H1 (cell line): ENCODE results near the gene KLF14. TPM values are rescaled to one million over a fixed set of nuclear protein-coding genes. Genes with fewer than 3 reads are reported as not detected.

Source experiments
- CTCF ChIA-PET: fragments of 300-600 bp; sonication (Branson Sonifier 250); formaldehyde crosslinking; loops from one replicate; lab custom pipeline; 2021; ENCODE audit not compliant: partially characterized antibody; lab: Charles Lee
- POLR2A ChIA-PET: fragments of 300-600 bp; sonication (Branson Sonifier 250); formaldehyde crosslinking; loops from one replicate; lab custom pipeline; 2021; ENCODE audit warnings: inconsistent platforms; ENCODE audit not compliant: partially characterized antibody; lab: Charles Lee
- DNase-seq, 2 experiments: peaks; one replicate each; pipeline versions ENCODE4 v3.0.0 to v3.0.0-alpha.2; 2010 to 2022; ENCODE audit warnings: low spot score in 2 of 2, low read depth in 1 of 2, mixed read lengths in 1 of 2
- FAIRE-seq: peaks from 2 replicates; lab custom pipeline; 2011; peaks lifted over from hg19 to GRCh38; lab: Jason Lieb, UNC
- H2AFZ ChIP-seq: 2 replicates; pipeline ENCODE4 v1.8.1; 2012; ENCODE audit warnings: low read length, inconsistent platforms
- H2AK5ac ChIP-seq: 2 replicates; pipeline ENCODE4 v1.6.1; 2013; ENCODE audit warnings: low read depth, low read length
- H2BK120ac ChIP-seq: replicated peaks from 2 replicates; pipeline ENCODE3; 2013; ENCODE audit warnings: low read depth, low read length, inconsistent platforms
- H2BK12ac ChIP-seq: 2 replicates; pipeline ENCODE4 v1.6.1; 2013; ENCODE audit warnings: low read depth, low read length
- H2BK15ac ChIP-seq: 2 replicates; pipeline ENCODE4 v1.6.1; 2013; ENCODE audit warnings: low read length
- H2BK20ac ChIP-seq: 2 replicates; pipeline ENCODE4 v1.6.1; 2013; ENCODE audit warnings: low read length
- H2BK5ac ChIP-seq: 2 replicates; pipeline ENCODE4 v1.6.1; 2013; ENCODE audit warnings: low read depth, low read length
- H3K14ac ChIP-seq: 2 replicates; pipeline ENCODE4 v1.6.1; 2013; ENCODE audit warnings: inconsistent platforms; ENCODE audit not compliant: insufficient read length
- H3K18ac ChIP-seq: 2 replicates; pipeline ENCODE4 v1.6.1; 2013; ENCODE audit warnings: low read length; ENCODE audit errors: extremely low read depth
- H3K23ac ChIP-seq: 2 replicates; pipeline ENCODE4 v1.6.1; 2013; ENCODE audit warnings: inconsistent platforms; ENCODE audit not compliant: insufficient read length
- H3K23me2 ChIP-seq: 2 replicates; pipeline ENCODE4 v1.6.1; 2013; ENCODE audit warnings: low read depth, low read length
- H3K27ac ChIP-seq: 2 replicates; pipeline ENCODE4 v1.6.1; 2011; ENCODE audit warnings: low read depth, low read length, inconsistent platforms
- H3K27me3 ChIP-seq, 4 experiments: replicated peaks in 1 of 4; 1 replicate in 1 of 4; 2 replicates in 3 of 4; pipeline versions ENCODE4 v1.6.1 to v1.8.1; 2011 to 2013; ENCODE audit warnings: low read length in 3 of 4, mild to moderate bottlenecking in 3 of 4, inconsistent platforms in 2 of 4, mixed read lengths in 2 of 4, moderate library complexity in 1 of 4; ENCODE audit not compliant: control insufficient read depth in 3 of 4, insufficient read depth in 3 of 4; ENCODE audit errors: extremely low read depth in 1 of 4
- H3K36me3 ChIP-seq, 4 experiments: 2 replicates each; pipeline versions ENCODE4 v1.6.1 to v1.8.1; 2011 to 2013; ENCODE audit warnings: mild to moderate bottlenecking in 4 of 4, low read length in 3 of 4, moderate library complexity in 2 of 4, control low read depth in 1 of 4, inconsistent platforms in 1 of 4; ENCODE audit not compliant: insufficient read depth in 4 of 4, control insufficient read depth in 2 of 4
- H3K4ac ChIP-seq: replicated peaks from 2 replicates; pipeline ENCODE3; 2013; ENCODE audit warnings: low read length, low read depth, mixed read lengths, inconsistent platforms; ENCODE audit not compliant: insufficient read length
- H3K4me1 ChIP-seq, 4 experiments: replicated peaks in 1 of 4; 1 replicate in 1 of 4; 2 replicates in 3 of 4; pipeline versions ENCODE4 v1.6.1 to v1.8.1; 2011 to 2013; ENCODE audit warnings: low read length in 3 of 4, inconsistent platforms in 2 of 4, mixed read lengths in 1 of 4; ENCODE audit not compliant: insufficient read depth in 4 of 4, control insufficient read depth in 3 of 4
- H3K4me2 ChIP-seq, 2 experiments: 2 replicates each; pipeline versions ENCODE4 v1.6.1 to v1.8.1; 2011 to 2013; ENCODE audit warnings: low read depth in 2 of 2, low read length in 2 of 2, control low read depth in 1 of 2, inconsistent platforms in 1 of 2, mild to moderate bottlenecking in 1 of 2; ENCODE audit not compliant: insufficient read depth in 1 of 2
- H3K4me3 ChIP-seq, 4 experiments: fragments of 200-600, 300-600 bp in 1 of 4; sonication (generic), shearing (Covaris generic), sonication (Bioruptor Twin) in 1 of 4; 2 replicates each; pipeline versions ENCODE4 v1.5.1 to v1.8.1; 2011 to 2016; ENCODE audit warnings: low read length in 4 of 4, low read depth in 3 of 4, control low read depth in 2 of 4, inconsistent platforms in 2 of 4, mild to moderate bottlenecking in 2 of 4, mixed read lengths in 1 of 4, moderate library complexity in 1 of 4; ENCODE audit not compliant: insufficient read depth in 2 of 4; ENCODE audit errors: extremely low read depth in 1 of 4
- H3K56ac ChIP-seq: replicated peaks from 2 replicates; pipeline ENCODE3; 2013; ENCODE audit warnings: low read depth, mild to moderate bottlenecking, mixed read lengths, low read length, inconsistent platforms; ENCODE audit not compliant: insufficient read length
- H3K79me1 ChIP-seq: 2 replicates; pipeline ENCODE4 v1.6.1; 2013; ENCODE audit warnings: low read depth, low read length, control low read depth
- H3K79me2 ChIP-seq, 2 experiments: 2 replicates each; pipeline versions ENCODE4 v1.6.1 to v1.8.1; 2012 to 2013; ENCODE audit warnings: low read length in 2 of 2, mild to moderate bottlenecking in 2 of 2, inconsistent platforms in 1 of 2; ENCODE audit not compliant: insufficient read depth in 2 of 2, control insufficient read depth in 1 of 2
- H3K9ac ChIP-seq, 4 experiments: replicated peaks in 1 of 4; 1 replicate in 1 of 4; 2 replicates in 3 of 4; pipeline versions ENCODE4 v1.6.1 to v1.8.1; 2011 to 2013; ENCODE audit warnings: low read depth in 3 of 4, low read length in 3 of 4, control low read depth in 2 of 4, mild to moderate bottlenecking in 2 of 4, moderate library complexity in 2 of 4, inconsistent platforms in 1 of 4; ENCODE audit errors: extremely low read depth in 1 of 4
- H3K9me3 ChIP-seq, 2 experiments: 2 replicates each; pipeline versions ENCODE4 v1.6.1 to v1.8.1; 2012 to 2013; ENCODE audit warnings: mild to moderate bottlenecking in 2 of 2, moderate library complexity in 2 of 2, control low read depth in 1 of 2, inconsistent platforms in 1 of 2, low read depth in 1 of 2, low read length in 1 of 2, mixed read lengths in 1 of 2; ENCODE audit not compliant: insufficient read depth in 2 of 2
- H4K20me1 ChIP-seq, 2 experiments: replicated peaks in 1 of 2; 2 replicates each; pipeline versions ENCODE3 to v1.8.1; 2011 to 2013; ENCODE audit warnings: inconsistent platforms in 2 of 2, low read length in 2 of 2, mild to moderate bottlenecking in 1 of 2; ENCODE audit not compliant: insufficient read depth in 2 of 2, control insufficient read depth in 1 of 2
- H4K5ac ChIP-seq: 2 replicates; pipeline ENCODE4 v1.6.1; 2013; ENCODE audit warnings: low read length, low read depth, mixed read lengths, inconsistent platforms; ENCODE audit not compliant: insufficient read length
- H4K8ac ChIP-seq: 2 replicates; pipeline ENCODE4 v1.8.0; 2013; ENCODE audit warnings: mild to moderate bottlenecking, moderate library complexity, low read length, inconsistent platforms; ENCODE audit not compliant: insufficient read depth; ENCODE audit errors: extremely low read depth
- H4K91ac ChIP-seq: replicated peaks from 2 replicates; pipeline ENCODE3; 2013; ENCODE audit warnings: low read length, mixed read lengths, inconsistent platforms; ENCODE audit not compliant: insufficient read length
- ASH2L ChIP-seq: fragments of 200-600, 300-600 bp; sonication (generic); IDR thresholded peaks from one replicate; pipeline ENCODE4 v1.7.1; 2017; ENCODE audit warnings: low read length
- BCL11A ChIP-seq, 2 experiments: IDR thresholded peaks; one replicate each; pipeline ENCODE4 v1.6.1; 2011; ENCODE audit warnings: low read depth in 2 of 2, low read length in 2 of 2, mild to moderate bottlenecking in 2 of 2
- CEBPB ChIP-seq: IDR thresholded peaks from 2 replicates; pipeline ENCODE4 v1.6.1; 2012; ENCODE audit warnings: low read depth, low read length
- CTCF ChIP-seq, 3 experiments: IDR thresholded peaks; 1 replicate in 2 of 3; 2 replicates in 1 of 3; pipeline versions ENCODE4 v1.5.1 to v1.6.1; 2011; ENCODE audit warnings: low read length in 3 of 3, mild to moderate bottlenecking in 3 of 3, inconsistent platforms in 2 of 3, low read depth in 1 of 3, moderate library complexity in 1 of 3; ENCODE audit not compliant: insufficient read depth in 1 of 3; ENCODE audit errors: control extremely low read depth in 1 of 3
- GTF2F1 ChIP-seq: IDR thresholded peaks from 2 replicates; pipeline ENCODE4 v1.6.1; 2012; ENCODE audit warnings: low read depth, low read length, improper control_type of control experiment, borderline replicate concordance
- RXRA ChIP-seq: IDR thresholded peaks from 2 replicates; pipeline ENCODE4 v1.6.1; 2011; ENCODE audit warnings: low read depth, mild to moderate bottlenecking, low read length, moderate library complexity; ENCODE audit not compliant: insufficient read depth
- SIN3A ChIP-seq, 2 experiments: IDR thresholded peaks in 1 of 2; conservative IDR thresholded peaks in 1 of 2; 2 replicates each; pipeline ENCODE4 v1.6.1; 2011 to 2012; ENCODE audit warnings: low read length in 2 of 2, improper control_type of control experiment in 1 of 2, low read depth in 1 of 2, mild to moderate bottlenecking in 1 of 2
- WGBS, 2 experiments: shearing (Covaris generic) in 1 of 2; methylation state at CpG; one replicate each; pipeline versions ENCODE4 v1.1.6 to v1.1.7; 2013 to 2015; ENCODE audit warnings: low lambda C conversion rate in 2 of 2, mixed read lengths in 2 of 2, inconsistent platforms in 1 of 2, low coverage in 1 of 2, missing lambda C conversion rate in 1 of 2; ENCODE audit not compliant: insufficient replicate concordance in 2 of 2, insufficient coverage in 1 of 2, insufficient read length in 1 of 2; ENCODE audit errors: extremely low coverage in 1 of 2, missing lambda C conversion rate in 1 of 2; 5-methylcytosine and 5-hydroxymethylcytosine counted together
- polyA plus RNA-seq, 7 experiments: library from polyadenylated mRNA; depleted of rRNA in 3 of 7; stranded (reverse) in 5 of 7; unstranded in 2 of 7; fragments of >200 nt in 5 of 7; fragments of 200-250 nt in 2 of 7; gene quantifications; 1 replicate in 5 of 7; 2 replicates in 1 of 7; 4 replicates in 1 of 7; pipeline versions ENCODE4 v1.2.1 to v1.2.3, GENCODE V29; 2011 to 2013; ENCODE audit warnings: missing spikeins in 2 of 7, mixed read lengths in 2 of 7
- total RNA-seq: library from RNA; stranded (reverse); fragmentation: NEBNext Ultra II Directional; extraction: Animal tissue kit (Norgen Biotek cat#: 25700); gene quantifications from 2 replicates; pipeline ENCODE4 v1.2.1, GENCODE V29; 2021

Gene KLF14
- total and polyA plus RNA-seq, 2 of the 8 experiments (the other 6 are each of a cell fraction or from before 2014, with no cell fraction given): 0.02 TPM; not detected in 1

- no peak for DNase-seq
- POLR2A ChIA-PET: no interaction called here
- H3K4me2 ChIP-seq: no peak overlapping the region
- no peaks in the 10 kb centered on the region for H4K20me1 ChIP-seq
- no peak overlapping the region for H3K23ac ChIP-seq
- FAIRE-seq: no peak
- no peak overlapping the region for H3K4me3 ChIP-seq
- no peak overlapping the region for H3K14ac ChIP-seq
- H3K79me2 ChIP-seq: no peaks in the 10 kb centered on the region
- WGBS, 2 experiments: 74% methylated on average over 4 of the region's 4 CpGs; no CpG with 5 or more reads in 1 of the 2 experiments
- H3K27me3 ChIP-seq: no peaks in the 10 kb centered on the region
- no peak overlapping the region for H4K5ac ChIP-seq
- H2BK15ac ChIP-seq: no peak overlapping the region
- no peak overlapping the region for H4K91ac ChIP-seq
- H3K23me2 ChIP-seq: no peaks in the 10 kb centered on the region
- no peak overlapping the region for H3K27ac ChIP-seq
- H3K9me3 ChIP-seq: no peaks in the 10 kb centered on the region; a peak in 1 of 4 replicates
- H2BK12ac ChIP-seq: no peak overlapping the region
- CTCF ChIA-PET: no interaction called here
- H3K9ac ChIP-seq: no peak overlapping the region
- no peaks in the 10 kb centered on the region for H3K79me1 ChIP-seq
- no peak overlapping the region for H3K18ac ChIP-seq
- H3K4me1 ChIP-seq: no peaks in the 10 kb centered on the region; a peak in 1 of 7 replicates
- H3K56ac ChIP-seq: no peak overlapping the region
- no peak overlapping the region for H2AK5ac ChIP-seq
- no peak overlapping the region for H2BK120ac ChIP-seq
- no peak overlapping the region for H4K8ac ChIP-seq
- H2BK20ac ChIP-seq: no peak overlapping the region
- no peak overlapping the region for H2AFZ ChIP-seq
- no peak overlapping the region for H2BK5ac ChIP-seq
- no peak overlapping the region for H3K4ac ChIP-seq
- H3K36me3 ChIP-seq: no peaks in the 10 kb centered on the region
- TF ChIP-seq ASH2L (no peak), GTF2F1 (no peak), SIN3A (conservative IDR thresholded peaks at IDR 0.05 in 1 of 2, IDR thresholded peaks at IDR 0.05 in 1 of 2; ENCODE audit: low read depth in 1 of 2, low read length in 2 of 2) (no peak), RXRA (no peak), BCL11A (IDR thresholded peaks at IDR 0.05; ENCODE audit: low read depth in 2 of 2, low read length in 2 of 2) (no peak), CEBPB (no peak), CTCF (IDR thresholded peaks at IDR 0.05; ENCODE audit: control extremely low read depth in 1 of 3, insufficient read depth in 1 of 3, low read depth in 1 of 3, low read length in 3 of 3) (no peak)
Measured at GRCh38 chr7:130708766-130709165, 25.2 kb downstream of the KLF14 start.
